SK-N-SH treated with all-trans-retinoic acid at 6 μM for 48 hours (cell line): ENCODE measurements around the gene FOXL3.

Source experiments
- ARNTL ChIP-seq: fragments of 450-650 bp; formaldehyde crosslinking; IDR thresholded peaks from 2 replicates; pipeline ENCODE4 v1.5.0; 2020; ENCODE audit warnings: low read depth, mild to moderate bottlenecking, moderate library complexity, borderline replicate concordance
- RARB ChIP-seq: fragments of 250-450 bp; sonication (Bioruptor Pico); IDR thresholded peaks from 2 replicates; pipeline ENCODE4 v1.8.0; 2021; ENCODE audit warnings: mild to moderate bottlenecking, moderate library complexity
- ZFP3 ChIP-seq: fragments of 250-450 bp; sonication (Bioruptor Pico); IDR thresholded peaks from 2 replicates; pipeline ENCODE4 v1.5.0; 2020; ENCODE audit warnings: mild to moderate bottlenecking, moderate library complexity
- ZFP30 ChIP-seq: fragments of 450-650 bp; formaldehyde crosslinking; IDR thresholded peaks from 2 replicates; pipeline ENCODE4 v1.5.0; 2022; ENCODE audit warnings: mild to moderate bottlenecking, moderate library complexity
- ZNF70 ChIP-seq: fragments of 450-650 bp; formaldehyde crosslinking; IDR thresholded peaks from 2 replicates; pipeline ENCODE4 v1.5.0; 2020; ENCODE audit warnings: mild to moderate bottlenecking, moderate library complexity
- ZNF8 ChIP-seq: fragments of 450-650 bp; formaldehyde crosslinking; IDR thresholded peaks from 2 replicates; pipeline ENCODE4 v1.5.0; 2020; ENCODE audit warnings: mild to moderate bottlenecking, moderate library complexity

GRCh38 chr7:291373-292092 is 1.6 kb downstream of the FOXL3 start:
- no peak for TF ChIP-seq ZFP30 (CRISPR knock-in tag)
- no peak for TF ChIP-seq ZNF8 (CRISPR knock-in tag)
- TF ChIP-seq ARNTL (CRISPR knock-in tag) = no peak
- TF ChIP-seq RARB (CRISPR knock-in tag) = no peak
- TF ChIP-seq ZNF70 = no peak
- TF ChIP-seq ZFP3 (CRISPR knock-in tag) = no peak
